Trophoblast cell (in vitro differentiated cells and primary cell): ENCODE results near the gene RASSF8.
A peak's percentile ranks its signal among the peaks of the same experiment; 100 is the strongest.

ENCODE experiments used
- DNase-seq, 2 donors: peaks; one replicate each; pipeline ENCODE4 v3.0.0-alpha.2; 2016
- H2AFZ ChIP-seq: 2 replicates; pipeline ENCODE4 v1.6.1; 2013; ENCODE audit warnings: low read length, moderate library complexity, mild to moderate bottlenecking; ENCODE audit not compliant: insufficient read depth, poor library complexity
- H2AK5ac ChIP-seq: 2 replicates; pipeline ENCODE4 v1.6.1; 2013; ENCODE audit warnings: mild to moderate bottlenecking, low read length
- H2BK120ac ChIP-seq: 2 replicates; pipeline ENCODE4 v1.6.1; 2013; ENCODE audit warnings: low read length, mild to moderate bottlenecking, moderate library complexity; ENCODE audit not compliant: insufficient read depth, poor library complexity
- H2BK12ac ChIP-seq: 2 replicates; pipeline ENCODE4 v1.6.1; 2013; ENCODE audit warnings: mild to moderate bottlenecking, low read length, moderate library complexity
- H2BK5ac ChIP-seq: 2 replicates; pipeline ENCODE4 v1.6.1; 2013; ENCODE audit warnings: low read length, low read depth, moderate library complexity, mild to moderate bottlenecking; ENCODE audit not compliant: poor library complexity
- H3K14ac ChIP-seq: 2 replicates; pipeline ENCODE4 v1.6.1; 2013; ENCODE audit warnings: mild to moderate bottlenecking, low read length
- H3K18ac ChIP-seq: 2 replicates; pipeline ENCODE4 v1.6.1; 2013; ENCODE audit warnings: mild to moderate bottlenecking, low read length
- H3K23ac ChIP-seq: 2 replicates; pipeline ENCODE4 v1.6.1; 2013; ENCODE audit warnings: low read length
- H3K27ac ChIP-seq: 2 replicates; pipeline ENCODE4 v1.5.1; 2013; ENCODE audit warnings: low read depth, mild to moderate bottlenecking, inconsistent platforms, low read length, moderate library complexity
- H3K27me3 ChIP-seq: 2 replicates; pipeline ENCODE4 v1.6.1; 2013; ENCODE audit warnings: inconsistent platforms, mild to moderate bottlenecking, low read length, moderate library complexity; ENCODE audit not compliant: insufficient read depth
- H3K36me3 ChIP-seq, 2 experiments: 1 replicate in 1 of 2; 2 replicates in 1 of 2; pipeline ENCODE4 v1.6.1; 2013; ENCODE audit warnings: low read length in 2 of 2, mild to moderate bottlenecking in 2 of 2, moderate library complexity in 1 of 2; ENCODE audit not compliant: insufficient read depth in 2 of 2, control insufficient read depth in 1 of 2
- H3K4ac ChIP-seq: 2 replicates; pipeline ENCODE4 v1.6.1; 2013; ENCODE audit warnings: low read depth, mild to moderate bottlenecking, low read length, moderate library complexity
- H3K4me1 ChIP-seq, 2 experiments: 1 replicate in 1 of 2; 2 replicates in 1 of 2; pipeline ENCODE4 v1.6.1; 2013; ENCODE audit warnings: low read length in 2 of 2, mild to moderate bottlenecking in 2 of 2, moderate library complexity in 1 of 2; ENCODE audit not compliant: insufficient read depth in 2 of 2, control insufficient read depth in 1 of 2
- H3K4me2 ChIP-seq: 2 replicates; pipeline ENCODE4 v1.6.1; 2013; ENCODE audit warnings: inconsistent platforms, mild to moderate bottlenecking, low read length, moderate library complexity
- H3K4me3 ChIP-seq: 2 replicates; pipeline ENCODE4 v1.5.1; 2013; ENCODE audit warnings: mild to moderate bottlenecking, low read depth, low read length, inconsistent platforms
- H3K79me1 ChIP-seq: one replicate; pipeline ENCODE4 v1.6.1; 2013; ENCODE audit warnings: low read length
- H3K79me2 ChIP-seq: 2 replicates; pipeline ENCODE4 v1.6.1; 2013; ENCODE audit warnings: low read length, mild to moderate bottlenecking; ENCODE audit not compliant: control insufficient read depth, insufficient read depth, poor library complexity
- H3K9ac ChIP-seq: 2 replicates; pipeline ENCODE4 v1.6.1; 2013; ENCODE audit warnings: mild to moderate bottlenecking, low read length
- H3K9me3 ChIP-seq: 2 replicates; pipeline ENCODE4 v1.6.1; 2013; ENCODE audit warnings: low read depth, mild to moderate bottlenecking, control low read depth, inconsistent platforms, low read length; ENCODE audit not compliant: insufficient read depth
- H4K12ac ChIP-seq: 2 replicates; pipeline ENCODE4 v1.6.1; 2013; ENCODE audit warnings: low read depth, mild to moderate bottlenecking, low read length, moderate library complexity
- H4K8ac ChIP-seq: 2 replicates; pipeline ENCODE4 v1.6.1; 2013; ENCODE audit warnings: low read depth, mild to moderate bottlenecking, low read length, moderate library complexity
- H4K91ac ChIP-seq: one replicate; pipeline ENCODE4 v1.6.1; 2013; ENCODE audit warnings: low read depth, mild to moderate bottlenecking, low read length, moderate library complexity
- WGBS: extraction: QIAGEN DNeasy Blood & Tissue Kit; methylation state at CpG from one replicate; pipeline ENCODE4 v1.1.7; 2013; ENCODE audit warnings: missing lambda C conversion rate; ENCODE audit not compliant: insufficient read length, insufficient coverage; ENCODE audit errors: extremely low coverage; 5-methylcytosine and 5-hydroxymethylcytosine counted together

The RASSF8 gene

DNA sequence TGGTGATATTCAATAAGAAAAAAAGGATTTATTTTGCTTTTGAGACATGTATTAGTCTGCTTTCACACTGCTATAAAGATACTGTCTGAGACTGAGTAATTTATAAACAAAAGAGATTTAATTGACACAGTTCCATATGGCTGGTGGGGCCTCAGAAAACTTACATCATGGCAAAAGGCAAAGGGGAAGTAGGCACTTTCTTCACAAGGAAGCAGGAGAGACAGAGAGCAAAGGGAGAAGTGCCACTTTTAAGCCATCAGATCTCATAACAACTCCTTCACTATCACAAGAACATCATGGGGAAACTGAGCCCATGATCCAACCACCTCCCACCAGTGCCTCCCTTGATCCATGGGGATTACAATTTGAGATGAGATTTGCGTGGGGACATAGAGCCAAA, 122.4 kb downstream of the RASSF8 start:
- no CpG with 5 or more reads among the region's 1 CpG for WGBS
- no peaks in the 10 kb centered on the region for H3K36me3 ChIP-seq

DNA sequence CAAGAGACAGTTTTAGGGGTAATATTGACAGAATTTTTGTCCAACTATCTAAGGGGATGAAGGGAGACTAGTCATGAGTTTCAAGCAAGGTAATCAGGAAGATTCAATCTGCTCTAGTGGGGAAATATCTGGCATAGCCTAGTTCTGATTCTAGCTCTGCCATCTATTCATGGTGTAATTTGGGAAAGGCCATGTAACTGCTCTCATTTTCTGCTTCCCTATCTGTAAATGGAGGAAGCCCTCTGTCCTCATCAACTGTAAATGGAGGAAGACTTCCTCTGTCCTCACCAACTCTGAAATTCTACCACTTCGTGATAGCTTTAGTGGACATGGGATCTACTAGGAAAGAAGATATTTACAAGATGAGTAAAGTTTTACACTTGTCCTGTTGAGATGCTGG, 128.5 kb downstream of the RASSF8 start:
- peaks cover 3% of the 10 kb centered on the region for H3K79me1 ChIP-seq
- WGBS, result no CpG with 5 or more reads among the region's 1 CpG

More for the DNA sequence above, 122.4 kb downstream of the RASSF8 start:
- no peak overlapping the region for H3K18ac ChIP-seq
- H2BK5ac ChIP-seq, result no peak overlapping the region
- no peak overlapping the region for H4K12ac ChIP-seq
- no peak overlapping the region for H3K4me3 ChIP-seq
- DNase-seq, result no peak
- peaks cover 6% of the 10 kb centered on the region for H3K9me3 ChIP-seq
- no peak overlapping the region for H4K8ac ChIP-seq
- no peak overlapping the region for H2AFZ ChIP-seq
- no peak overlapping the region for H2BK12ac ChIP-seq
- H3K23ac ChIP-seq, result no peak overlapping the region
- H3K79me2 ChIP-seq, result no peaks in the 10 kb centered on the region
- no peak overlapping the region for H3K9ac ChIP-seq
- no peak overlapping the region for H3K4ac ChIP-seq
- H3K4me2 ChIP-seq, result no peak overlapping the region
- H3K79me1 ChIP-seq, result no peaks in the 10 kb centered on the region
- H3K4me1 ChIP-seq, result no peaks in the 10 kb centered on the region
- no peak overlapping the region for H2AK5ac ChIP-seq
- no peak overlapping the region for H4K91ac ChIP-seq
- no peaks in the 10 kb centered on the region for H3K27me3 ChIP-seq
- H2BK120ac ChIP-seq, result no peak overlapping the region
- H3K14ac ChIP-seq, result no peak overlapping the region
- no peak overlapping the region for H3K27ac ChIP-seq

DNA sequence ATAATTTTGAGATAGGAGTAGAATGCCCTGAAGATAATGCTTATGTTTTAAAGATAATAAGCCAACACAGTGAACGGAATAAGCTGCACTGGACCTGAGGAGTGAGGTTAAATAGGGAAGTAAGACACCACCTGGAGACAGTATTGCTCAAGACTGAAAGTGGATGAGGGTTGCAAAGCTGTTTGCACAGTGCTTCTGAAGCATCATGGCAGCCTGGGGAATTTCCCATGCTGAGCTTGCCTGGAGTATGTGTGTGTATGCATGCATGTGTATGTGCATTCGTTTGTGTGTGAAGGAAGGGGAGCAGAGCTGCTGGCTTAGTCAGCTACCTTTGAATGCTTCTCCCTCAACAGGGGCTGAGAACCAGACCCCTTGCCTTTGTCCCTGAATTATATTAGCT, 130.5 kb downstream of the RASSF8 start:
- WGBS, result no CpG with 5 or more reads among the region's 2 CpGs
- no peak overlapping the region for H3K14ac ChIP-seq
- no peaks in the 10 kb centered on the region for H3K9me3 ChIP-seq
- H3K4ac ChIP-seq, result no peak overlapping the region
- H3K4me2 ChIP-seq, result no peak overlapping the region
- H4K8ac ChIP-seq, result no peak overlapping the region
- no peak overlapping the region for H3K9ac ChIP-seq
- no peak overlapping the region for H3K18ac ChIP-seq
- H3K27ac ChIP-seq, result no peak overlapping the region
- no peak overlapping the region for H3K4me3 ChIP-seq
- H2BK5ac ChIP-seq, result no peak overlapping the region
- no peak overlapping the region for H4K91ac ChIP-seq
- peaks cover 7 to 9% of the 10 kb centered on the region in 2 experiments for H3K4me1 ChIP-seq
- no peak overlapping the region for H2AFZ ChIP-seq
- DNase-seq, result peak; percentile 88 to 95
- H4K12ac ChIP-seq, result no peak overlapping the region
- H2BK12ac ChIP-seq, result no peak overlapping the region
- H3K23ac ChIP-seq, result no peak overlapping the region
- H2BK120ac ChIP-seq, result no peak overlapping the region
- H3K79me1 ChIP-seq, result peaks cover 5% of the 10 kb centered on the region
- no peaks in the 10 kb centered on the region for H3K27me3 ChIP-seq
- peaks cover 2% of the 10 kb centered on the region for H3K79me2 ChIP-seq
- H3K36me3 ChIP-seq, result no peaks in the 10 kb centered on the region
- no peak overlapping the region for H2AK5ac ChIP-seq

More for the DNA sequence above, 128.5 kb downstream of the RASSF8 start:
- Histone ChIP-seq H3K4me2 (no peak overlapping the region), H3K27me3 (no peaks in the 10 kb centered on the region), H4K91ac (no peak overlapping the region), H4K8ac (no peak overlapping the region), H4K12ac (no peak overlapping the region), H3K4ac (no peak overlapping the region), H2AFZ (no peak overlapping the region), H3K36me3 (no peaks in the 10 kb centered on the region), H3K4me3 (no peak overlapping the region), H2BK12ac (no peak overlapping the region), H3K79me2 (no peaks in the 10 kb centered on the region), H2AK5ac (no peak overlapping the region), H3K9me3 (peaks cover 2% of the 10 kb centered on the region), H3K23ac (no peak overlapping the region), H3K18ac (no peak overlapping the region), H3K4me1 (peaks cover 7 to 9% of the 10 kb centered on the region in 2 experiments), H2BK120ac (no peak overlapping the region), H2BK5ac (no peak overlapping the region), H3K9ac (no peak overlapping the region), H3K27ac (no peak overlapping the region), H3K14ac (no peak overlapping the region)
- DNase-seq, result peak in 1 of 2 donors; percentile 42

DNA sequence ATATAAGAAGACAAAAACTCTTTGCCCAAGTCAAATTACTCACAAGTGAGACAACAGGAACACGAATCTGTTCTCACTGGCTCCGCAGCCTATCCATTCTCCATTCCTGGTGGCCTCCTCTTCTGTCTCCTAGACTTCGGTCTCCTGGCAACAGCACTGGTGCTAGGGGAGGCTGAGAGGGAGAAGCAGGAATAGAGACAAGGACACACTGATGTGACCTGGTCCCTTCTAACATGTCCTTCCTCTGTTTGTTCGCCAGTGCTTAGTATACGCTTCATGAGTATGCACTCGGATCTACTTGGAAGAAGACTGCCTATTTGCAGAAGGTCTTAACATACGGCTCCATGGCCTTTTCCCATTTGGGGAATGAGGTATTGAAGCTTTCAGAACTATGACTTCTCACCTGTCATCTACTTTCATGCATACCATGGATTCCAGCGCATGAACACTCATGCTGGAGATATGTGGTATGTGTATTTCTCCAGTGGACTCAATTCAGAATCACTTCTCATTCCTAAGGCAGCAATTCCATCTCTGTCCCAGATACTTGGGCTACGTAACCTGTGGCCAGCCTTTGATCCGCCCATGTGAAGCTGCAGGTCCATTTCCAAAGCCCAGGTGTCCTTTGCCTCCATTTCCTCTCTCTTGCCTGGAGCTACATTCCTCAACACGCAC, 132.5 kb downstream of the RASSF8 start:
- H3K18ac ChIP-seq, result peak overlapping the region; percentile 81
- H2AFZ ChIP-seq, result no peak overlapping the region
- no peak overlapping the region for H3K9ac ChIP-seq
- H4K91ac ChIP-seq, result peak overlapping the region; percentile 78
- H3K27ac ChIP-seq, result peak overlapping the region; percentile 25
- H3K27me3 ChIP-seq, result no peaks in the 10 kb centered on the region
- peak overlapping the region; percentile 56 for H2AK5ac ChIP-seq
- no peak overlapping the region for H4K8ac ChIP-seq
- H2BK12ac ChIP-seq, result peak overlapping the region; percentile 96
- H3K4ac ChIP-seq, result peak overlapping the region; percentile 58
- H3K79me1 ChIP-seq, result peaks cover 5% of the 10 kb centered on the region
- H4K12ac ChIP-seq, result no peak overlapping the region
- H3K4me3 ChIP-seq, result no peak overlapping the region
- H3K9me3 ChIP-seq, result no peaks in the 10 kb centered on the region
- peaks cover 7 to 9% of the 10 kb centered on the region in 2 experiments for H3K4me1 ChIP-seq
- H3K14ac ChIP-seq, result peak overlapping the region; percentile 71
- peaks cover 2% of the 10 kb centered on the region for H3K79me2 ChIP-seq
- H3K4me2 ChIP-seq, result no peak overlapping the region
- peak overlapping the region; percentile 95 for H2BK120ac ChIP-seq
- DNase-seq, result peak; percentile 97 to 99
- no CpG with 5 or more reads among the region's 11 CpGs for WGBS
- H2BK5ac ChIP-seq, result peak overlapping the region; percentile 79
- H3K23ac ChIP-seq, result no peak overlapping the region
- no peaks in the 10 kb centered on the region for H3K36me3 ChIP-seq
